Neural cell (in vitro differentiated cells): ENCODE results near the gene TSGA10. TPM values are rescaled to one million over a fixed set of nuclear protein-coding genes. Genes with fewer than 3 reads are reported as not detected.
"Not testable (repeated sequence)": the region's sequence is repeated elsewhere in the genome, so short reads cannot be mapped to it uniquely, and the experiment has no call there.

Experiments
- H2AFZ ChIP-seq: fragments of 200-600, 300-800 bp; sonication (generic), shearing (Covaris generic); 2 replicates; pipeline ENCODE4 v1.6.0; 2014; ENCODE audit warnings: low read depth, mild to moderate bottlenecking, antibody characterized with exemption, low read length, moderate library complexity
- H3F3A ChIP-seq: fragments of 200-600 bp; shearing (Covaris generic); 2 replicates; pipeline ENCODE4 v1.6.1; 2016; ENCODE audit warnings: mild to moderate bottlenecking, moderate library complexity, mixed read lengths, antibody characterized with exemption, low read length; ENCODE audit not compliant: insufficient read depth, poor library complexity, severe bottlenecking
- H3K27ac ChIP-seq: fragments of 200-600, 300-800 bp; sonication (generic), shearing (Covaris generic); 2 replicates; pipeline ENCODE4 v1.5.1; 2014; ENCODE audit warnings: mild to moderate bottlenecking, low read length, moderate library complexity
- H3K27me3 ChIP-seq: fragments of 300-800, 200-600 bp; sonication (generic), shearing (Covaris generic); 2 replicates; pipeline ENCODE4 v1.6.0; 2014; ENCODE audit warnings: mild to moderate bottlenecking, low read depth, low read length, moderate library complexity; ENCODE audit not compliant: insufficient read depth
- H3K36me3 ChIP-seq: fragments of 300-800, 200-600 bp; sonication (generic), shearing (Covaris generic); 2 replicates; pipeline ENCODE4 v1.5.1; 2014; ENCODE audit warnings: mild to moderate bottlenecking, antibody characterized with exemption, low read length, moderate library complexity; ENCODE audit not compliant: insufficient read depth
- H3K4me2 ChIP-seq: fragments of 300-800, 200-600 bp; sonication (generic), shearing (Covaris generic); 2 replicates; pipeline ENCODE4 v1.6.0; 2014; ENCODE audit warnings: mild to moderate bottlenecking, low read length
- H3K4me3 ChIP-seq: fragments of 300-800, 200-600 bp; sonication (generic), shearing (Covaris generic); 2 replicates; pipeline ENCODE4 v1.5.1; 2014; ENCODE audit warnings: mild to moderate bottlenecking, low read length, moderate library complexity
- H3K79me2 ChIP-seq: fragments of 200-600 bp; shearing (Covaris generic); replicated peaks from 2 replicates; pipeline ENCODE4 v1.6.0; 2014; ENCODE audit warnings: mild to moderate bottlenecking, low read length, moderate library complexity; ENCODE audit not compliant: insufficient read depth
- H3K9ac ChIP-seq: fragments of 300-800, 200-600 bp; sonication (generic), shearing (Covaris generic); 2 replicates; pipeline ENCODE4 v1.6.1; 2016; ENCODE audit warnings: mild to moderate bottlenecking, low read length, mixed read lengths
- H3K9me2 ChIP-seq: fragments of 200-600 bp; shearing (Covaris generic); 2 replicates; pipeline ENCODE4 v1.6.1; 2016; ENCODE audit warnings: mild to moderate bottlenecking, low read length, mixed read lengths; ENCODE audit not compliant: insufficient read depth
- H3K9me3 ChIP-seq: fragments of 200-600, 300-800 bp; sonication (generic), shearing (Covaris generic); 2 replicates; pipeline ENCODE4 v1.6.1; 2016; ENCODE audit warnings: mild to moderate bottlenecking, mixed run types, low read length, moderate library complexity, mixed read lengths
- H4K20me1 ChIP-seq: fragments of 200-600 bp; shearing (Covaris generic); 2 replicates; pipeline ENCODE4 v1.6.1; 2016; ENCODE audit warnings: mild to moderate bottlenecking, mixed run types; ENCODE audit not compliant: insufficient read depth
- CTCF ChIP-seq: fragments of 450-650 bp; IDR thresholded peaks from 2 replicates; pipeline ENCODE4 v1.5.1; 2014; ENCODE audit warnings: antibody characterized with exemption, mild to moderate bottlenecking, moderate library complexity; ENCODE audit not compliant: poor library complexity, severe bottlenecking
- EP300 ChIP-seq: fragments of 450-650 bp; conservative IDR thresholded peaks from 2 replicates; pipeline ENCODE4 v1.6.1; 2014; ENCODE audit warnings: antibody characterized with exemption, mild to moderate bottlenecking, moderate library complexity; ENCODE audit not compliant: poor library complexity, severe bottlenecking
- EZH2 ChIP-seq: fragments of 200-600, 300-800 bp; shearing (Covaris generic), sonication (generic); IDR thresholded peaks from 2 replicates; pipeline ENCODE4 v1.6.1; 2014; ENCODE audit warnings: antibody characterized with exemption, low read length, borderline replicate concordance, mild to moderate bottlenecking; ENCODE audit not compliant: insufficient read depth, poor library complexity, severe bottlenecking
- MXI1 ChIP-seq: fragments of 450-650 bp; conservative IDR thresholded peaks from 2 replicates; pipeline ENCODE4 v1.6.1; 2014; ENCODE audit warnings: antibody characterized with exemption, mild to moderate bottlenecking; ENCODE audit not compliant: poor library complexity, severe bottlenecking
- POLR2AphosphoS5 ChIP-seq: IDR thresholded peaks from 2 replicates; pipeline ENCODE4 v1.6.1; 2012
- RAD21 ChIP-seq: fragments of 450-650 bp; conservative IDR thresholded peaks from 2 replicates; pipeline ENCODE4 v1.6.1; 2014; ENCODE audit warnings: antibody characterized with exemption, mild to moderate bottlenecking, moderate library complexity
- REST ChIP-seq: IDR thresholded peaks from 2 replicates; pipeline ENCODE4 v1.6.1; 2012; ENCODE audit warnings: borderline replicate concordance
- SMC3 ChIP-seq: fragments of 450-650 bp; conservative IDR thresholded peaks from 2 replicates; pipeline ENCODE4 v1.6.1; 2014; ENCODE audit warnings: antibody characterized with exemption, mild to moderate bottlenecking, moderate library complexity; ENCODE audit not compliant: poor library complexity
- TAF1 ChIP-seq: IDR thresholded peaks from 2 replicates; pipeline ENCODE4 v1.6.1; 2012; ENCODE audit warnings: low read depth
- polyA plus RNA-seq: library from polyadenylated mRNA; depleted of rRNA; stranded (reverse); fragments of >200 nt; gene quantifications from 2 replicates; pipeline ENCODE4 v1.2.3, GENCODE V29; 2014

Gene TSGA10
- polyA plus RNA-seq, 1 donor from 2014 or later: 8.0 TPM

- no peak overlapping the region for H2AFZ ChIP-seq
- no peak overlapping the region for H3K4me2 ChIP-seq
- no peaks in the 10 kb centered on the region for H4K20me1 ChIP-seq
- no peak overlapping the region for H3K27ac ChIP-seq
- H3K9me2 ChIP-seq: no peaks in the 10 kb centered on the region
- no peak overlapping the region for H3K4me3 ChIP-seq
- no peak for TF ChIP-seq REST
- no peak for TF ChIP-seq POLR2AphosphoS5
- no peak for TF ChIP-seq CTCF
- no peak for TF ChIP-seq MXI1
- no peak for TF ChIP-seq RAD21
- TF ChIP-seq EZH2: no peak
- no peak for TF ChIP-seq TAF1
- TF ChIP-seq SMC3: no peak
- TF ChIP-seq EP300: no peak
- no peaks in the 10 kb centered on the region for H3F3A ChIP-seq
- H3K79me2 ChIP-seq: peaks cover 3% of the 10 kb centered on the region
- H3K36me3 ChIP-seq: peaks cover 5% of the 10 kb centered on the region
- H3K27me3 ChIP-seq: no peaks in the 10 kb centered on the region
- no peak overlapping the region for H3K9ac ChIP-seq
- H3K9me3 ChIP-seq: no peaks in the 10 kb centered on the region
Measured at GRCh38 chr2:99198103-99198841, 43.5 kb upstream of the TSGA10 start.

- not testable (repeated sequence) for H3K79me2 ChIP-seq, H3K27ac ChIP-seq, H3K9me3 ChIP-seq, H3K4me2 ChIP-seq, H4K20me1 ChIP-seq, H2AFZ ChIP-seq, H3K9me2 ChIP-seq, H3F3A ChIP-seq, H3K36me3 ChIP-seq, H3K4me3 ChIP-seq, H3K9ac ChIP-seq, H3K27me3 ChIP-seq
Measured at GRCh38 chr2:99192364-99192763, 37.6 kb upstream of the TSGA10 start.

GRCh38 chr2:99190548-99190947, 35.8 kb upstream of the TSGA10 start:
- Histone ChIP-seq H3K9ac (no peak overlapping the region), H3K27me3 (no peaks in the 10 kb centered on the region), H3K36me3 (no peaks in the 10 kb centered on the region), H3K9me2 (no peaks in the 10 kb centered on the region), H3K4me2 (no peak overlapping the region), H4K20me1 (no peaks in the 10 kb centered on the region), H3F3A (no peaks in the 10 kb centered on the region), H3K27ac (no peak overlapping the region), H3K79me2 (peaks cover 12% of the 10 kb centered on the region), H3K4me3 (no peak overlapping the region), H2AFZ (no peak overlapping the region), H3K9me3 (no peaks in the 10 kb centered on the region)
- peak; percentile 11 for TF ChIP-seq CTCF
- TF ChIP-seq TAF1: no peak
